Mesodermal cell (in vitro differentiated cells): ENCODE measurements around the gene RRM2.
"Not testable (repeated sequence)": the region's sequence is repeated elsewhere in the genome, so short reads cannot be mapped to it uniquely, and the experiment has no call there.

Experiments used
- H3K27ac ChIP-seq: 2 replicates; pipeline ENCODE4 v1.7.0; 2013; ENCODE audit warnings: mild to moderate bottlenecking, low read depth, low read length, moderate library complexity; ENCODE audit not compliant: severe bottlenecking
- H3K36me3 ChIP-seq: 2 replicates; pipeline ENCODE4 v1.7.1; 2013; ENCODE audit warnings: mild to moderate bottlenecking, low read length, moderate library complexity; ENCODE audit not compliant: control insufficient read depth, insufficient read depth
- H3K4me1 ChIP-seq: one replicate; pipeline ENCODE4 v1.7.1; 2013; ENCODE audit warnings: mild to moderate bottlenecking, low read length; ENCODE audit not compliant: insufficient read depth, control insufficient read depth, poor library complexity, severe bottlenecking
- H3K4me3 ChIP-seq: 2 replicates; pipeline ENCODE4 v1.7.0; 2013; ENCODE audit warnings: low read length, control low read depth, mild to moderate bottlenecking; ENCODE audit not compliant: insufficient read depth, poor library complexity, severe bottlenecking; ENCODE audit errors: extremely low read depth
- H3K9me3 ChIP-seq: 2 replicates; pipeline ENCODE4 v1.7.1; 2013; ENCODE audit warnings: mild to moderate bottlenecking, low read length, moderate library complexity; ENCODE audit not compliant: control insufficient read depth
- WGBS, 2 experiments: methylation state at CpG; one replicate each; pipeline ENCODE4 v1.1.5; 2013; ENCODE audit warnings: missing lambda C conversion rate in 2 of 2; ENCODE audit not compliant: insufficient coverage in 2 of 2; 5-methylcytosine and 5-hydroxymethylcytosine counted together

RRM2 gene

DNA sequence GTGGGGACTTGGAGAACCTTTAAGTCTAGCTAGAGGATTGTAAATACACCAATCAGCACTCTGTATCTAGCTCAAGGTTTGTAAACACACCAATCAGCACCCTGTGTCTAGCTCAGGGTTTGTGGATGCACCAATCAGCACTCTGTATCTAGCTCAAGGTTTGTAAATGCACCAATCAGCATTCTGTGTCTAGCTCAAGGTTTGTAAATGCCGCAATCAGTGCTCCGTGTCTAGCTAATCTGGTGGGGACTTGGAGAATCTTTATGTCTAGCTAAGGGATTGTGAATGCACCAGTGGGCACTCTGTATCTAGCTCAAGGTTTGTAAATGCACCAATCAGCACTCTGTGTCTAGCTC, 30.7 kb upstream of the RRM2 start:
- not testable (repeated sequence) for H3K4me3 ChIP-seq, H3K4me1 ChIP-seq, H3K36me3 ChIP-seq, H3K9me3 ChIP-seq, H3K27ac ChIP-seq
- WGBS, 2 experiments = 92% methylated on average over 2 of the region's 2 CpGs

DNA sequence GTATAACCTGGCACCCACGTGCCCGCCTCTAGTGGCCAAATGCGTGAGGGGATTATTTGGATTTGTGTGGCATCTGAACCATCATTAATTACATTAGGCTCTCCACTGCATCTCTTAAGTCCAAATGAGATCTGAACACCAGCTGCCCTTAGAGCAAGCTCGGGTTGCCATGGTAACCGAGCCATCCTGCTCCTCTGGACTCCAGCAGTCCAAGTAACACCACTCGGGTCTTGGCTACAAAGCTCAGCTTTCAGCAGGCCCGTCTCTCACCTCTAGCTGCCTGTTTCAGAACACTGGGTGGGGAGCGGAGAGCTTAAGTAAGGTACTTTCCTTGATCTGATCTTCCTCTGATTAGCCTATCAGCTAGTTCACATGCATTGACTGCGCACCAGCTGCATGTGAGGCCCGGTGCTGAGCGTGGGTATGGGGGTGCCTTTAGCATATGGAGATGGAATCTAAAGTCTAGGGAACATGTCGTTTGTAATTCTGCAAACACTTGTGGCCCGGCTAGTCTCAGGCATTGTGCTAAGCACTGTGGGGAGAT, 28.2 kb upstream of the RRM2 start:
- H3K27ac ChIP-seq = no peak overlapping the region
- no peaks in the 10 kb centered on the region for H3K4me1 ChIP-seq
- WGBS, 2 experiments = 87 to 88% methylated on average over 10 to 13 of the region's 13 CpGs
- no peaks in the 10 kb centered on the region for H3K36me3 ChIP-seq
- no peak overlapping the region for H3K4me3 ChIP-seq
- H3K9me3 ChIP-seq = no peaks in the 10 kb centered on the region

DNA sequence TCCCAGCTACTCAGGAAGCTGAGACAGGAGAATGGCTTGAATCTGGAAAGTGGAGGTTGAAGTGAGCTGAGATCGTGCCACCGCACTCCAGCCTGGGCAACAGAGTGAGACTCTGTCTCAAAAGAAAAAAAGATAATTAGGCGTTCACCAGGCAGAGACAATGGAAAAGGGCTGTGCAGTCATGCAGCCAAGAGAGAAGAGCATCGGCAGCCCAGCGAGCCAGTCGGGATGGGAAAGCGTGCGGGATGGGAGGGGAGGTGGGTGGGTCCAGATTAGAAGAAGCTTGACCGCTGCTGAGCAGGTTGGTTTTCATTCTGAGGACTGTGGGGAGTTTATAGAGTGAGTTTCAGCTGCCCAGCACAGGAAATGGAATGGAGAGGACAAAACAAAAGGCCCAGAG, 27.4 kb upstream of the RRM2 start:
- 79 to 83% methylated on average over 9 of the region's 9 CpGs for WGBS, 2 experiments
- Histone ChIP-seq H3K36me3 (no peaks in the 10 kb centered on the region), H3K9me3 (no peaks in the 10 kb centered on the region), H3K4me3 (no peak overlapping the region), H3K4me1 (no peaks in the 10 kb centered on the region), H3K27ac (no peak overlapping the region)

- Histone ChIP-seq H3K27ac (no peak overlapping the region), H3K4me3 (no peak overlapping the region), H3K4me1 (no peaks in the 10 kb centered on the region), H3K36me3 (no peaks in the 10 kb centered on the region), H3K9me3 (no peaks in the 10 kb centered on the region)
- 91 to 93% methylated on average over 9 to 10 of the region's 10 CpGs for WGBS, 2 experiments
Observed at GRCh38 chr2:10096641-10097040, 25.9 kb upstream of the RRM2 start.

DNA sequence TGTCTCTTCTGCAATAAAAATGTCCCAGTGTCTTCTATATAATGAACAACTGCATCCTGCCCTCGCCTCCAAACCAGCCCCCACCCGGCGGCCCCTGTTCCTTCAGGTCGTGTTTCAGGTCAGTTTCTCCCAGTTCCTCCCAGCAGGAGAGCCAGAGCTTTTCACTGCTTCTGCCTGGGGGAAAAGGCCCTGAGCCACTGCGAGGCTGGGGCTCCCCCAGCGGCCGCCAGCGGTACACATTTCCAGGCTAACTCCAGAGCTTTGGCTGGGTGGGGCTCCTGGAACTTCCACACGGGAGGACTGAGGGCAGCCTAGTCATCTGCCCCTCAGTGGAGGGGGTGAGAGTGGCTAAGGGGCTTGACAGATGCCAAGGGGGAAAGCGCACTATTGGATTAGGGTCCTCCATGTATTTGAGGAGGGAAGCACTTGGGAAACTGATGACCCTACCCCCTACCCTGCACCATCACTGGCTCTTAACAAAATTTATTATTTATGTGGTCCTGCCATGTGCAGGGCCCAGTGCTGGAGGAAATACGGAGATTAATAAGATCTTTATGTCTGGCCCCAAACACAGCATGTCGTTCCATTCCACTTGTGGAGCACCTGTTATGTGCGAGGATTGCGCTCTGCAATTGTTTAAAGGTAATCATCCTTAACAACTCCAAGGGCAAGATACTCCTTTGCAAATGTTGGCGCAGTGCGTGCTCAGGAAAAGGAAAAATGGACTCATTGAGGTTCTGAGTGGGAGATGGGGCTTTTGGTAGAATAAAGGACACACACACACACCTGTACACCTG, 25.0 kb upstream of the RRM2 start:
- Histone ChIP-seq H3K4me3 (no peak overlapping the region), H3K9me3 (no peaks in the 10 kb centered on the region), H3K4me1 (no peaks in the 10 kb centered on the region), H3K36me3 (no peaks in the 10 kb centered on the region), H3K27ac (no peak overlapping the region)
- 24 to 40% methylated on average over 9 to 11 of the region's 16 CpGs for WGBS, 2 experiments

DNA sequence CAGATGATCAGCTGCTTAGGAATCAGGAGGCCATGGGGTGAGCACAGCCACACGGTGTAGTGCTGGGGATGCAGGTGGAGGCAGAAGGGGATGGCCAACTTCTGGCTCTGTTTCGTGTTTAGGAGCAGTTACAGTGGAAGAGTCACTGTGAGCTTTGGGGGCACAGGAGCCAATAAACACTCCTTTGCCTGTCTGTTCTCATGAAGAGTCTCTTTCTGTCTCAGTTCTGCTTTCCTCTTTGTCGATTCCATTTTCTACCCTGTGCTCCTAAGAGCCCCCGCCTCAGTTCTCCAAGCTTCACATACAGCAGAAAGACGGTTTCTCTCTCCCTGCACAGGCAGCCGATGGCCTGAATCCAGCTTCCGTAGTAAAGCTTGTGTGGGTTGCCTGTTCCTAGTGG, 21.0 kb upstream of the RRM2 start:
- no peaks in the 10 kb centered on the region for H3K36me3 ChIP-seq
- H3K27ac ChIP-seq = no peak overlapping the region
- H3K4me1 ChIP-seq = no peaks in the 10 kb centered on the region
- H3K9me3 ChIP-seq = no peaks in the 10 kb centered on the region
- H3K4me3 ChIP-seq = no peak overlapping the region
- 56 to 63% methylated on average over 3 of the region's 7 CpGs for WGBS, 2 experiments

DNA sequence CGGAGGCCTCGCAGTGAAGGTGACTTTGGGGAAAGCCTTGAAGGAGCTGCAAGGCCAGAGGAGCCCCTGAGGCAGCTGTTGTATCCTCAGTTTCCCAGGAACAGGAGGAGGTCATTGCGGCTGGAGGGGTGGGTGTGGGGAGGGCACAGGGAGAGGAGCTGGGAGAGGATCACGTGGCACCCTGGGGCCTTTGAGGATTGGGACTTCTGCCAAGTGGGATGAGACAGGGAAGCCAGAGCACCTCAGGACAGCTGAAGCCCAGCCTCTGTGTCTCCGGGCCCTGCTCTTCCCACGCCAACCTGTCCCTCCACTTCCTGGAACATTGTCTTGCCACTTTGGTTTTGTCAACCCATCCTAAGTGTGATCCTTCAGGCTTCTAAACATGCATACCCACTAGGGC, 19.4 kb upstream of the RRM2 start:
- Histone ChIP-seq H3K4me1 (no peaks in the 10 kb centered on the region), H3K9me3 (no peaks in the 10 kb centered on the region), H3K36me3 (no peaks in the 10 kb centered on the region), H3K4me3 (no peak overlapping the region), H3K27ac (no peak overlapping the region)
- WGBS, 2 experiments = 94 to 95% methylated on average over 5 to 6 of the region's 6 CpGs

DNA sequence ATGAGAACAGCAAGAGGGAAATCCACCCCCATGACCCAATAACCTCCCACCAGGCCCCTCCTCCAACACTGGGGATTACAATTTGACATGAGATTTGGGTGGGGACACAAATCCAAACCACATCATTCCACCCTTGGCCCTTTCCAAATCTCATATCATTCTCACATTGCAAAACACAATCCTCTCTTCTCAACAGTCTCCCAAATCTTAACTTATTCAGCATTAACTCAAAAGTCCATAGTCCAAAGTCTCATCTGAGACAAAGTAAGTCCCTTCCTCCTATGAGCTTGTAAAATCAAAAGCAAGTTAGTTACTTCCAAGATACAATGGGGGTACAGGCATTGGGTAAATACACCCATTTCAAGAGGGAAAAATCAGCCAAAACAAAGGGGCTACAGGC, 17.6 kb upstream of the RRM2 start:
- not testable (repeated sequence) for H3K9me3 ChIP-seq, H3K36me3 ChIP-seq, H3K4me3 ChIP-seq, H3K4me1 ChIP-seq, H3K27ac ChIP-seq

- Histone ChIP-seq H3K4me3 (no peak overlapping the region), H3K9me3 (no peaks in the 10 kb centered on the region), H3K36me3 (no peaks in the 10 kb centered on the region), H3K4me1 (no peaks in the 10 kb centered on the region), H3K27ac (no peak overlapping the region)
Observed at GRCh38 chr2:10109311-10109710, 13.2 kb upstream of the RRM2 start.

DNA sequence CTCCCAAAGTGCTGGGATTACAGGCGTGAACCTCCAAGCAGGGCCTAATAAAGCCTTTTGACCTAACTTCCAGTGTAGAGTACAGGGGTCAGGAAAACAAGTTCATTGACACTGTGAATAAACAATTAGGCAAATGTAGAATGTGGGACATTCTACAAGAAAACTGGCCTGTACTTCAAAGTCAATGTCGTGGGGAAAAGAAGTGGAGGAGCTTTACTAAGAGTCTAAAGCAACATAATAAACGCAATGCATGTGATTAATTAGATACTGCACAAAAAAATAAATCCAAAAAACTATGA, 3.6 kb upstream of the RRM2 start:
- Histone ChIP-seq H3K27ac (no peak overlapping the region), H3K4me1 (peaks cover 9% of the 10 kb centered on the region), H3K9me3 (no peaks in the 10 kb centered on the region), H3K36me3 (peaks cover 3% of the 10 kb centered on the region), H3K4me3 (no peak overlapping the region)
- 90% methylated on average over 2 of the region's 3 CpGs; no CpG with 5 or more reads in 1 of the 2 experiments for WGBS, 2 experiments

GRCh38 chr2:10119601-10120157, 2.9 kb upstream of the RRM2 start:
- H3K4me1 ChIP-seq = peaks cover 10% of the 10 kb centered on the region
- H3K27ac ChIP-seq = peak overlapping the region; percentile 94
- peaks cover 3% of the 10 kb centered on the region for H3K36me3 ChIP-seq
- WGBS, 2 experiments = 82 to 86% methylated on average over 10 to 11 of the region's 14 CpGs
- peak overlapping the region; percentile 70 for H3K4me3 ChIP-seq
- no peaks in the 10 kb centered on the region for H3K9me3 ChIP-seq
